Left cardiac atrium (tissue), 4 donors: ENCODE results near the gene NTM. TPM values are rescaled to one million over a fixed set of nuclear protein-coding genes. Genes with fewer than 3 reads are reported as not detected.

Source experiments
- ATAC-seq, 2 donors: fragments of 200-7000 bp; cut with Tn5 transposase; one replicate each; pipeline ENCODE4 v1.9.1; 2020; ENCODE audit warnings: mild to moderate bottlenecking in 2 of 2, moderate library complexity in 2 of 2
- DNase-seq: peaks from one replicate; pipeline ENCODE4 v3.0.0-alpha.2; 2020
- intact Hi-C, 2 donors: fragments of 100-400 bp; cut with DNase I; formaldehyde crosslinking; loops; one replicate each; pipeline versions ENCODE4 v1.14.1 to v1.15.1; 2022 to 2023
- total RNA-seq, 2 donors: library from RNA; stranded (reverse); fragmentation: NEBNext Ultra II Directional; extraction: Animal tissue kit (Norgen Biotek cat#: 25700); gene quantifications; one replicate each; pipeline ENCODE4 v1.2.1, GENCODE V29; 2021
- donor health status: DM: no; HTN: yes; CAD: no.
- donor health status: DM: no; HTN: yes; CAD: no; lungs with severe emphysema.
- donor health status: DM: yes; HTN: yes; CAD: no.
- donor health status: Dilated cardiomyopathy.

Gene NTM
- total RNA-seq, 2 donors from 2014 or later, result 21.5 to 37.4 TPM

- no peak for DNase-seq
- no peak for ATAC-seq
- intact Hi-C loops, result no loop called here
Observed at GRCh38 chr11:131371791-131372104, 1.3 kb downstream of the NTM start.

GRCh38 chr11:131372234-131372962, 2.0 kb downstream of the NTM start:
- no peak for ATAC-seq
- DNase-seq, result no peak
- intact Hi-C loops, result no loop called here

- intact Hi-C loops, result no loop called here
- DNase-seq (no peak), ATAC-seq (no peak)
Observed at GRCh38 chr11:131373095-131373725, 2.8 kb downstream of the NTM start.

- ATAC-seq (no peak), DNase-seq (no peak)
- intact Hi-C loops, result no loop called here
Observed at GRCh38 chr11:131373756-131374155, 3.3 kb downstream of the NTM start.

- intact Hi-C loops, result no loop called here
- no peak for ATAC-seq
- DNase-seq, result no peak
Observed at GRCh38 chr11:131375421-131375820, 5.0 kb downstream of the NTM start.

GRCh38 chr11:131375915-131376314, 5.5 kb downstream of the NTM start:
- ATAC-seq, result no peak
- intact Hi-C loops, result no loop called here

GRCh38 chr11:131378931-131379330, 8.5 kb downstream of the NTM start:
- no peak for ATAC-seq
- intact Hi-C loops, result no loop called here
- DNase-seq, result no peak

More at GRCh38 chr11:131375915-131376314, 5.5 kb downstream of the NTM start:
- no peak for DNase-seq

- ATAC-seq, result no peak
- no peak for DNase-seq
- intact Hi-C loops, result no loop called here
Observed at GRCh38 chr11:131385763-131386390, 15.5 kb downstream of the NTM start.

GRCh38 chr11:131386408-131386807, 16.0 kb downstream of the NTM start:
- intact Hi-C loops, result no loop called here
- ATAC-seq, result no peak
- no peak for DNase-seq

GRCh38 chr11:131388030-131388429, 17.6 kb downstream of the NTM start:
- intact Hi-C loops, result no loop called here
- DNase-seq, result no peak
- ATAC-seq, result no peak

- intact Hi-C loops, result no loop called here
- DNase-seq, result no peak
Observed at GRCh38 chr11:131389582-131389981, 19.2 kb downstream of the NTM start.

GRCh38 chr11:131391176-131391575, 20.8 kb downstream of the NTM start:
- ATAC-seq, result no peak
- intact Hi-C loops, result no loop called here

More at GRCh38 chr11:131389582-131389981, 19.2 kb downstream of the NTM start:
- ATAC-seq, result peak in 1 of 2 donors; percentile 82

GRCh38 chr11:131392528-131393255, 22.3 kb downstream of the NTM start:
- DNase-seq, result no peak
- intact Hi-C loops, result no loop called here
- peak; percentile 49 to 72 for ATAC-seq

More at GRCh38 chr11:131391176-131391575, 20.8 kb downstream of the NTM start:
- DNase-seq, result no peak

- ATAC-seq (no peak), DNase-seq (no peak)
- intact Hi-C loops, result no loop called here
Observed at GRCh38 chr11:131393691-131394090, 23.3 kb downstream of the NTM start.

- DNase-seq (no peak), ATAC-seq (no peak)
- intact Hi-C loops, result no loop called here
Observed at GRCh38 chr11:131397675-131398074, 27.3 kb downstream of the NTM start.

GRCh38 chr11:131402040-131402439, 31.6 kb downstream of the NTM start:
- intact Hi-C loops, result loop anchor here in 1 of 2 donors (10.0 kb wide), 1 partner anchor 273 kb away; no protein-coding TSS in a partner anchor
- ATAC-seq (no peak), DNase-seq (no peak)

GRCh38 chr11:131404010-131404409, 33.6 kb downstream of the NTM start:
- DNase-seq, result no peak
- intact Hi-C loops, result loop anchor here in 1 of 2 donors (10.0 kb wide), 1 partner anchor 271 kb away; no protein-coding TSS in a partner anchor
- ATAC-seq, result no peak

- intact Hi-C loops, result loop anchor here (5.0 to 10.0 kb wide), 2 partner anchors 94 to 267 kb away; no protein-coding TSS in a partner anchor
- peak; percentile 61 to 90 for ATAC-seq
- DNase-seq, result no peak
Observed at GRCh38 chr11:131408025-131408640, 37.7 kb downstream of the NTM start.

GRCh38 chr11:131409345-131409744, 38.9 kb downstream of the NTM start:
- no peak for DNase-seq
- no peak for ATAC-seq
- intact Hi-C loops, result loop anchor here (5.0 to 10.0 kb wide), 2 partner anchors 93 to 265 kb away; no protein-coding TSS in a partner anchor
